Astrocyte (in vitro differentiated cells and primary cell): ENCODE data around the gene TMEM156.

Experiments
- EZH2 ChIP-seq: IDR thresholded peaks from 2 replicates; pipeline ENCODE4 v1.6.1; 2012; ENCODE audit warnings: mild to moderate bottlenecking, low read length, inconsistent platforms; ENCODE audit not compliant: insufficient read depth
- TF ChIP-seq, protein P1 (sequence below): IDR thresholded peaks from 2 replicates; pipeline ENCODE4 v1.5.1; 2011; ENCODE audit warnings: low read depth, mild to moderate bottlenecking, inconsistent platforms, low read length, moderate library complexity; ENCODE audit not compliant: insufficient read depth

DNA sequence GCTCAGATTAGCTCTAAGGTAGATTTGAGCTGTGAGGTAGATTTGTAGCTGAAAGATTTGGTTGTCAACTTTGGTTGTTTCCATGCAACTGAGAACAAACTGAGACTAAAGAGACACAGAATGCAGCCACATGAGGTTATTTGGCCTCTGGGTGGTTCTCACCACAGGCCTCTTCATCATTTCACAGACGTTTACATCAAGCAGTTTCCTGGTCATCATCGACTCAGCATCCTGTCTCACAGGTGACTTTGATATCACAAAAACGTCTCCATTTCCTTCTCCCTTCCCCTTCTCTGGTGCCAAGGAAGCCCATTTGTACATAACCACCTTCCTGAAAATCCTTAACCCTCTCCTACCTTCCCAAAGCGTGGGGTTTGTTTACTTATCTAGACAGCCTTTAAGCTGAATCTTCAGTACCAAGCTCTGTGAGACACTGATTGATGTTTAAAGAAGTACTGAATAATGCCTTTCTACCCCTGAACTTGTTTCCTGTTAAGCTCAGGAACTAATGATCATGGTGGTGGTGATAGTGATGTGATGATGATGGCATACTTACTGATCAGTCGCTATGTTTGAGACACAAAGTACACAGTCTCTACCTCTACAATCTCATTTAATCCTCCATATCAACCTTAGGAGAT lies 82.7 kb downstream of the TMEM156 start:
- TF ChIP-seq, protein P1, sequence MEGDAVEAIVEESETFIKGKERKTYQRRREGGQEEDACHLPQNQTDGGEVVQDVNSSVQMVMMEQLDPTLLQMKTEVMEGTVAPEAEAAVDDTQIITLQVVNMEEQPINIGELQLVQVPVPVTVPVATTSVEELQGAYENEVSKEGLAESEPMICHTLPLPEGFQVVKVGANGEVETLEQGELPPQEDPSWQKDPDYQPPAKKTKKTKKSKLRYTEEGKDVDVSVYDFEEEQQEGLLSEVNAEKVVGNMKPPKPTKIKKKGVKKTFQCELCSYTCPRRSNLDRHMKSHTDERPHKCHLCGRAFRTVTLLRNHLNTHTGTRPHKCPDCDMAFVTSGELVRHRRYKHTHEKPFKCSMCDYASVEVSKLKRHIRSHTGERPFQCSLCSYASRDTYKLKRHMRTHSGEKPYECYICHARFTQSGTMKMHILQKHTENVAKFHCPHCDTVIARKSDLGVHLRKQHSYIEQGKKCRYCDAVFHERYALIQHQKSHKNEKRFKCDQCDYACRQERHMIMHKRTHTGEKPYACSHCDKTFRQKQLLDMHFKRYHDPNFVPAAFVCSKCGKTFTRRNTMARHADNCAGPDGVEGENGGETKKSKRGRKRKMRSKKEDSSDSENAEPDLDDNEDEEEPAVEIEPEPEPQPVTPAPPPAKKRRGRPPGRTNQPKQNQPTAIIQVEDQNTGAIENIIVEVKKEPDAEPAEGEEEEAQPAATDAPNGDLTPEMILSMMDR, result no peak
- TF ChIP-seq EZH2, result no peak
